AG08396 (cell line): Measurements from ENCODE around the gene DCHS2.

Experiments
- DNase-seq: peaks from one replicate; pipeline ENCODE4 v3.0.0; 2012; ENCODE audit warnings: low spot score, mixed read lengths

Gene DCHS2

DNA sequence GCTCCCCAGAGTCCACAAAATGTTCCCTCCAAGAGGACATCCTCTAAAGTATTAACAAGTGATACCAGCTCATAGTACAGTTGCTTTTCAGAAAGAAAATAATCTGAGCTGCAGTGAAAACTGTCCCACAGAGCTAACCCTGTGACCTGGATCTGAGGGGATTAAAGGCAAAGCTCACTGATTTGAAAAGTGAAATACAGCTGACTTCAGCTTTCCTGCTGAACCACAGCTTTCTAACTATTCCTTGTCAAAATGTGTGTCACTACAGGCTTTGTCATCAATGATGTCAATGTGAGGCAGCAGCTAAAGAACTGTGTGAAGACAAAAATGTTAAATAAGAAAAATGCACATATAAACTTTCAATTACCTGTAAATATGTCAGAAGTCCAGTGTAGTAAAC, 36.9 kb downstream of the DCHS2 start:
- no peak for DNase-seq

DNA sequence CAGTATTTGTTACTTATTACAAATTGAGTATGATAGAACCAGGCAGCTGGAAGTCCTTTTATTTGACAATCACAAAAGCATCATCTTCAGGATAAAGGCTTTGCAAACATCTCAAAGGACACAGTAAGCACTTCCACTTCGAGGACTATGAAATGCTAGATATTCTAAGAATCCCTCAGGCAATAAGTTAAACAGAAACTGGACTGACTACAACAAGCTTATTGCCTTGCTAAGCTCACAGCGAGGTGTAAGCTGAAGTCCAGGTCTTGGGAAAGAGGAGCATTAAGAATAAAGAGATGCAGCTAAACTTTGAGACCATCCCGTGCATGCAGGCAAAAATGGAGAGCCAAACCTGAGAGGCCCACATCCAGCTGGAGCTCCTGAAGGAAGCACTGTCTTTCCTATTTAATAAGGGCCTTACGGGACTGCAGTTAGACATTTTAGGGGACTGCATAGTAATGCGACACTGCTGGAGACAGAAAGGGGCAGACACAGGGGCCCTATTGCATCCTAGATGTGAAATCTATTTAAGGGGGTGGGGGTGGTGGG, 38.7 kb downstream of the DCHS2 start:
- no peak for DNase-seq

GRCh38 chr4:154450966-154451365, 40.6 kb downstream of the DCHS2 start:
- no peak for DNase-seq

DNA sequence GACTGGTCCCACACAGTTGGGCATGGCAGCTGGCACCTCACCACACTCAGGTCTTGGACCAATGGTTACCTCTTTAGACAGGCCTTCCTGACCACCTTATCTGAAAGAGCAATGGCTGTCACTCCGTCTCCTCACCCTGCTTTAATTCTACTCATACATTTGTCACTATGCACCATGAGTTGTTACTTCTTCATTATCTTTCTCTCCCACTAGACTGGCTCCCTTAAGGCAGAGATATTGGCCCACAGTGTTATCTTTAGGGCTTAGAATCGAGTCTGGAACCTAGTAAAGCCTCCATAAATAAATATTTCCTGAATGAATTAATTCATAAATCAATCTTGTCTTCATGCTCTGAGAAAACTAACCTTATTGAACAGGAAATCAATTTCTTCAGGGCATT, 46.6 kb downstream of the DCHS2 start:
- no peak for DNase-seq

DNA sequence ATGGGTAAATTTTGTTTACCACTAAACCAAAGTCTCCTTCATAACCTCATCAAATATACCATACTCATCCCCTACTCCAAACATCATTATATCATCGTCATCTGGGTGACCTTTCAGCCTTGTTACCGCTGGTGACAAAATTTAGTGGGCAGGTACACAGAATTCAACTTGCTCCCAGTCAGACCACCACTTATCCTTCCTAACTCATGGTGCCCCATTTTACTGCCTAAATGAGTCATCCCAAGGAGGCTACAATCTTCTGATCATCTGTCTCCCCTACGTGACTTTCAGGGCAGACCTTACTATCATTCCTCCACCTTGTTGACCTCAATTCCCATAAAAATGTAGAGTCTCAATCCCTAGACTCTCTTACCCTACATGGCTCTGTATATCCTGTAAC, 49.6 kb downstream of the DCHS2 start:
- no peak for DNase-seq

- DNase-seq, result no peak
Observed at GRCh38 chr4:154441124-154441523, 50.5 kb downstream of the DCHS2 start.

DNA sequence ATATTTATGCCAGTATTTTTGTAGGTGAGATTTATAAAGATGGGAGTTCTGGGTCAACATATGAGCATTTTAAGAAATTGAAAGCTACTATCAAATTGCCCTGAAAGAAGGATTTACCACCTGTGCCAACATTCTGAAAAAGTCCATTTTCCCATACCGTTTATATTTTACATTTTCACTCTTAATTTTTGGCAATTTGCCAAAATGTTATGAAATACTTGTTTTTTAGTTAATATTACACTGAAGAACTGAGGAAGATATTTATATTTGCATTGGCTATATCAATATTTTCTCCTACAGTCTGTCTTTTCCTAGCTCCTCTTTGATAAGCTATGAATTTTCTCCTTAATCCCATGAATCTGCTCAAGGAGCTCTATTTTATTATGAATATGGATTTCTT, 52.4 kb downstream of the DCHS2 start:
- no peak for DNase-seq

DNA sequence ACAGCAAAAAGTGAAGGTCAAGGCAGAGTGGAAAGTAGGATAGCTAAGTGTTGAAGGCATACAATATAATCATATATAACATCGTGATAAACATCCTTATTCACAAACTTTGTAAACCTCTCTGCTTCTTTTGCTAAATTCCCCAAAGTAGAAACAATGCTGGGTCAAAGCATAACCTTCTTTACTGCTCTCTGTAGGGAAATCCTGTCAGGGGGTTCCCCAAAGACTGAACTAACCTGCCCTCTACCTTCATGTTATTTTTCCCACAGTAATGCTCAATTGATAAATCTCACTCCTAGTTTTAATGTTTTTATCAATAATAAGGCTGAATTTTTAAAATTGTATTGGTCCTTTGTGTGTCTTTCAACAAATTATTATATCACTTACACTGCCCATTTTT, 55.7 kb downstream of the DCHS2 start:
- no peak for DNase-seq

DNA sequence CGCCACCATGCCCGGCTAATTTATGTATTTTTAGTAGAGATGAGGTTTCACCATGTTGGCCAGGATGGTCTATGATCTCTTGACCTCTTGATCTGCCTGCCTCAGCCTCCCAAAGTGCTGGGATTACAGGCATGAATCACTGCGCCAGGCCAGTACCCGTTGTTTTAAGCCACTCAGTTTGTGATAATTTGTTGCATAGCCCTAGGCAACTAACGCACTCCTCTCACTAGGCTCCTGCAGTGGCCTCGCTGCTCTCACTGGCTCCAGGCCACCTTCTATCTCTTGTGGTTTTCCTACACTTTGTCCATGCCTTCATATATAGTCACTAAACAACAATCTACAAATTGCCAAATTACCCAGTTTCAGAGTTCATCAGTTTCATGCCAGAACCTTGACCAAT, 58.1 kb downstream of the DCHS2 start:
- no peak for DNase-seq

- DNase-seq, result no peak
Observed at GRCh38 chr4:154429176-154429575, 62.4 kb downstream of the DCHS2 start.

GRCh38 chr4:154427149-154427548, 64.5 kb downstream of the DCHS2 start:
- DNase-seq, result no peak

DNA sequence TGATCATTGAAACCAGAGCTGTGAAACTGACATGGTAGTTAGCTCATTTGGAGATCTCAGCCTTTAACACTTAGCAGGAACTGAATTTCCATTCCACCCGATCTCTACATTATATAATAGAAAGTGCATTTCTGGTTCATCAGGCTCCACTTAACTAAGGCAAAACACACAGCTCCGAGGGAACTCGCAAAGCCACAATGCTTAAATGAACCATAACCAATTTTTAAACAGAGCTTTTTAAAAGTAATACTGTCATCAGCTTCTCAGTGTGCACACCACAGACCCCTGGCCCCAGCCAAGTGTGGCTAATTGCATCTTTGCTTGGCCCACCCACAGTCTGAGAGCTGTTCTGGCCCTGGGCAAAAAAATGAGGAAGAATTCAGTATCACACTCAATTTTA, 66.1 kb downstream of the DCHS2 start:
- DNase-seq, result no peak

DNA sequence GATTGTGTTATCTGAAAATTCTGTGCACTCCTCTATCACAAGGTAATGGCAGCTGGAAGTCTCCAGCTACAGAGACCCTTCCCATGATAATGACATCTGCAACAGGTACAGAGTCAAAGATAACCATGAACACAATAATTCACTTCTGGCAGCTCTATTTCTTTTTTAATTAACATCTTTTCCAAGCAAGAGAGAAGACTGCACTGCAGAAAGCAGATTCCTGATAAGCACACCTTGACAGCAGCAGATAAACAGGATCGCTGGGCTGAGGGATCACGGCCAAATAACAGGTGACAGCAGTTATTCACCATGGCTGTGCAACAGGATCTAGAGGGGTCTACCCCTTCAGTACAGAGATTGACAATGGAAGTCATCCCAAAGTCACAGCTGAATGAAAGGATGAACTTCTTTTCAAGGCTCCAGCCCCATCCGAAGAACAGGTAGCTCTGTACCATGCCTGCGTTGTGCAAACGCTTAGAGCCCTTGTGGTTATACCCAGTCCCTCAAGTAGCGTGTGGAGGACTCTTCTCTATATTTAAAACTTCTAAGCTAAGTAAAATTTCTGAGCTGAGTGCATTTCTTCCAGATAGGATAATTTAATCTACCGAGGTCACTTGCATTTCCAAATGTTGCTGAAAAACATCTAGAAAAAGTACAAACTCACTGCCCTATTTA, 66.7 kb downstream of the DCHS2 start:
- DNase-seq, result no peak

GRCh38 chr4:154422152-154422551, 69.4 kb downstream of the DCHS2 start:
- DNase-seq, result no peak

- no peak for DNase-seq
Observed at GRCh38 chr4:154421618-154422017, 70.0 kb downstream of the DCHS2 start.

- no peak for DNase-seq
Observed at GRCh38 chr4:154417373-154417673, 74.3 kb downstream of the DCHS2 start.

GRCh38 chr4:154416190-154416547, 75.4 kb downstream of the DCHS2 start:
- no peak for DNase-seq

DNA sequence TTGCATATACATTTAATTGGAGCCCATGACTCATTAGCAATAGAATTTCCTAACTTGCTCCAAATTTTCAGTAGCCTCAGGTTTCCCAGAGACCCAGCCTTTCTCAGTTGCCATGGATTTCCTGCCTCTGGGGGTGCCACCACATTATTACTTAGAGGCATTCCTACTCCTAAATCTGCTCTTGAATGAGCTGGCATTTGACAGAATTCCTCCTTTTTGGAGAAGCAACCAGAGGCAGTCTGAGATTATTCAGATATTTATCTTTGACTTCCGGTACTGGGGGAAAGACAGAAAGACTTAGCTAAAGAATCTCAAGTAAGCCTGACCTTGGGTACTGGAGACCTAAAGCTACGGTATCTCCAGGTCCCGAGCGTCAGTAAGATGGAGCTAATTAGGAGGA, 76.3 kb downstream of the DCHS2 start:
- DNase-seq, result no peak

DNA sequence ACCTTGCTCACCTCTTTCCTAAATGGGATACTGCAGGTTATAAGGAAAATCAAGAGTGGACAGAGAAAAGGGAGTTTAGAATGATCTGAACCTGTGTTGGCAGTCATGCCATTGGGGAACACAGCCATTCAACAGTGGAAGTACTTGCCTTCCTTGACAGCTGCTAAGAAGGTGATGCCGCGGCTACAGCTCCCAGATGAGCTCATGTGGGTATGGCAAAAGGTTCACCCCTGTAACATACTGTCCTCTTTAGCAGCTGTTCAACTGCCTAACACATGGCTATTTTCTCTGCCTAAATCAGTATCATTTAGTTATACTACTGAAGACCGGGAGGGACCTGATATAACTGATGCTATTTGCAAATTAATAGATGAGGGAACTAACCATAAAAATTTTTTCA, 76.8 kb downstream of the DCHS2 start:
- DNase-seq, result no peak

GRCh38 chr4:154414371-154414770, 77.2 kb downstream of the DCHS2 start:
- no peak for DNase-seq

GRCh38 chr4:154407443-154407842, 84.2 kb downstream of the DCHS2 start:
- DNase-seq, result no peak

DNA sequence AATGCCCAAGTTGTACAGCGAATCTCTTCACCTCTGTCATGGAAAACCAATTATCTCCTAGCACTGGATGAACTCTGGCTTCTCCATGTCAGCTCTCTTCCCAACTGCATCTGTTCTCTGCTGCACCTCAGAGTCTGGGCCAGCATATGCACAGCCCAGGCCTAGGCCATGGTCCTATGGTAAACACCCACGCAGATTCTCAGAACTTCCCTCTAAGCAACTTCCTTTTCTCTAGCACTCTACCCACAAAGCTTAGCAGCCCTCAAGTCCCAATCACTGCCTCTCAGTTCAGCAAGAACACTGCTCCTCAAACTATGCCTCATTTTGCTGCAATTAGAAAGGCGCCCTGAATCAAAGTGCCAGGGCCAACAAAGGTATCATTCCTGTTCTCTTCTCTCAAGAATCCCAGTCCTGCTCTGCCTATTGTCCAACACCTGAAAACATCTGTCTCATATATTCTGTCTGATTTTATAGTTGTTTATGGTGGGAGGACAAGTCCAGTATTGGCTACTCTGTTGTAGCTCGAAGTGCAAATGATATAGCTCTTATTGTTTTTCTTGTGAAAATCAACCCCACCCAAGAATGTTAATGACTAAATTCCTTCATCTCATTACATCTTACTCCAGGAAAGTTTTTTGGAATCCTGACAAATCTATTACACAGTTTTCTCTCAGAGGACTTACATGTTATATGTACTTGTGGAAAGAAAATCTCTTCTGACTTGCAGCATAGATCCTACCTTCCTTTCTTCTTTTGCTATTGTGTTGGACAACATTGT, 85.4 kb downstream of the DCHS2 start:
- no peak for DNase-seq

- DNase-seq, result peak; percentile 13
Observed at GRCh38 chr4:154399259-154399974, 92.2 kb downstream of the DCHS2 start.
